PC-9 (cell line): ENCODE measurements around the gene KMT5C.

Source experiments
- EZH2 ChIP-seq: fragments of 200-600 bp; sonication (generic); IDR thresholded peaks from 2 replicates; pipeline ENCODE4 v1.8.0; 2017; ENCODE audit warnings: antibody characterized with exemption, low read depth
- TF ChIP-seq, protein P1 (sequence below): fragments of 200-600 bp; sonication (generic); conservative IDR thresholded peaks from 2 replicates; pipeline ENCODE4 v1.6.1; 2017; ENCODE audit warnings: mixed run types, antibody characterized with exemption, mild to moderate bottlenecking, moderate library complexity

DNA sequence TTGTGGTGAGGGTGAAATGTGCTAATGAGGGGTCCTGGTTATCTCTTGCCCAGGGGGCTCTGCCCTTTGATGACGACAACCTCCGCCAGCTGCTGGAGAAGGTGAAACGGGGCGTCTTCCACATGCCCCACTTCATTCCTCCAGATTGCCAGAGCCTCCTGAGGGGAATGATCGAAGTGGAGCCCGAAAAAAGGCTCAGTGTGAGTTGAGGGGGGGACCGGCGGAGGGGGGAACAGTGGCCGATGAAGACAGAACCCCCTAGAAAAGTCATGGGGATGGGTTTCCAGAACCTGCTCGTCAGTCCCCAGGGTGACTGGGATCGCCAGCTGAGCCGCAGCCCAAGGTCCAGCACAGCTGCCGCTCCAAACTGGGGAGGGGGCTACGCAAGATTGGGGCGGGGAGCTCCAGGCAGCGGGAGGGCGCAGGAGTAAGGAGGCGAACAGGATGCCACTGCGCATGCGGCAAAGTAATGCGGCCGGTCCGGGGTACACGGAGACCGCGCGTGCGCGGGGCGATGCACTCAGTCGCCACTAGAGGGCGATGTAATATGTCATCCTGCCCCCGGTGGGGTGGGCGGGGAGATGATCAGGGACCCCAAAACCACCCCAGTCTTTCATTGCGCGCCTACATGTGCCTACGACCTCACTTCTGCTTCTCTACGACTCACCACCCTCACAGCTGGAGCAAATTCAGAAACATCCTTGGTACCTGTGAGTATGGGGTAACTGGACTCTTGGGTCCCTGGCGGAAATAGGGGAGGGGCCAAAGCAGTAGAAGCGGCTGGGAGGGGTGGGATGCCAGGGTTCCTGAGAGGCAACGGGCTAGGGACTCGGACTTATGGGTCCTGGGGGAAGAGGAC is 38.0 kb upstream of the KMT5C start:
- TF ChIP-seq, protein P1, sequence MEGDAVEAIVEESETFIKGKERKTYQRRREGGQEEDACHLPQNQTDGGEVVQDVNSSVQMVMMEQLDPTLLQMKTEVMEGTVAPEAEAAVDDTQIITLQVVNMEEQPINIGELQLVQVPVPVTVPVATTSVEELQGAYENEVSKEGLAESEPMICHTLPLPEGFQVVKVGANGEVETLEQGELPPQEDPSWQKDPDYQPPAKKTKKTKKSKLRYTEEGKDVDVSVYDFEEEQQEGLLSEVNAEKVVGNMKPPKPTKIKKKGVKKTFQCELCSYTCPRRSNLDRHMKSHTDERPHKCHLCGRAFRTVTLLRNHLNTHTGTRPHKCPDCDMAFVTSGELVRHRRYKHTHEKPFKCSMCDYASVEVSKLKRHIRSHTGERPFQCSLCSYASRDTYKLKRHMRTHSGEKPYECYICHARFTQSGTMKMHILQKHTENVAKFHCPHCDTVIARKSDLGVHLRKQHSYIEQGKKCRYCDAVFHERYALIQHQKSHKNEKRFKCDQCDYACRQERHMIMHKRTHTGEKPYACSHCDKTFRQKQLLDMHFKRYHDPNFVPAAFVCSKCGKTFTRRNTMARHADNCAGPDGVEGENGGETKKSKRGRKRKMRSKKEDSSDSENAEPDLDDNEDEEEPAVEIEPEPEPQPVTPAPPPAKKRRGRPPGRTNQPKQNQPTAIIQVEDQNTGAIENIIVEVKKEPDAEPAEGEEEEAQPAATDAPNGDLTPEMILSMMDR, result peak; percentile 100
- no peak for TF ChIP-seq EZH2
